ENCODE measurements around the gene TNFRSF17.

DNA sequence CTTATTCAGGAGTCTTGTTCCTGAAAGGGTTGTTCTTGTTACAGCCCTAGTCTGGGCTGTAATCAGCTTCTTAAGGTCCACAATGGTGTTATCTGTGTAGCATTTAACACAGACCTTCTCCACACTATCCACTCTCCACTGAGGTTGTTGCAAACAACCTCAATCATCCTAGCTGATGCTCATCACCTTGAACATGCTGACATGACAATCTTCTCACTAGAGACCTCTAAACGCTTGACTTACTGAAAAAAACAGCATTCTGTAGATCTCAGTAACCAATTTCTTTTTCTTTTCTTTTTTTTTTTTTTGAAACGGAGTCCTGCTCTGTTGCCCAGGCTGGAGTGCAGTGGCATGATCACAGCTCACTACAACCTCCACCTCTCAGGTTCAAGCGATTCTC lies 3.6 kb downstream of the TNFRSF17 start:
- TF ChIP-seq, protein P1, sequence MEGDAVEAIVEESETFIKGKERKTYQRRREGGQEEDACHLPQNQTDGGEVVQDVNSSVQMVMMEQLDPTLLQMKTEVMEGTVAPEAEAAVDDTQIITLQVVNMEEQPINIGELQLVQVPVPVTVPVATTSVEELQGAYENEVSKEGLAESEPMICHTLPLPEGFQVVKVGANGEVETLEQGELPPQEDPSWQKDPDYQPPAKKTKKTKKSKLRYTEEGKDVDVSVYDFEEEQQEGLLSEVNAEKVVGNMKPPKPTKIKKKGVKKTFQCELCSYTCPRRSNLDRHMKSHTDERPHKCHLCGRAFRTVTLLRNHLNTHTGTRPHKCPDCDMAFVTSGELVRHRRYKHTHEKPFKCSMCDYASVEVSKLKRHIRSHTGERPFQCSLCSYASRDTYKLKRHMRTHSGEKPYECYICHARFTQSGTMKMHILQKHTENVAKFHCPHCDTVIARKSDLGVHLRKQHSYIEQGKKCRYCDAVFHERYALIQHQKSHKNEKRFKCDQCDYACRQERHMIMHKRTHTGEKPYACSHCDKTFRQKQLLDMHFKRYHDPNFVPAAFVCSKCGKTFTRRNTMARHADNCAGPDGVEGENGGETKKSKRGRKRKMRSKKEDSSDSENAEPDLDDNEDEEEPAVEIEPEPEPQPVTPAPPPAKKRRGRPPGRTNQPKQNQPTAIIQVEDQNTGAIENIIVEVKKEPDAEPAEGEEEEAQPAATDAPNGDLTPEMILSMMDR (IDR thresholded peaks at IDR 0.05): no peak
- TF ChIP-seq MYBL2 (CRISPR knock-in tag; IDR thresholded peaks at IDR 0.05) (no peak), ATF2 (CRISPR knock-in tag; IDR thresholded peaks at IDR 0.05; ENCODE audit: borderline replicate concordance, low read depth) (no peak), FOXJ3 (CRISPR knock-in tag; IDR thresholded peaks at IDR 0.05; ENCODE audit: borderline replicate concordance) (no peak), AFF4 (CRISPR knock-in tag; IDR thresholded peaks at IDR 0.05; ENCODE audit: borderline replicate concordance) (no peak), GRHL2 (CRISPR knock-in tag; IDR thresholded peaks at IDR 0.05; ENCODE audit: insufficient replicate concordance, severe bottlenecking) (no peak), ETV6 (CRISPR knock-in tag; IDR thresholded peaks at IDR 0.05) (no peak)
- TF ChIP-seq, protein P2, sequence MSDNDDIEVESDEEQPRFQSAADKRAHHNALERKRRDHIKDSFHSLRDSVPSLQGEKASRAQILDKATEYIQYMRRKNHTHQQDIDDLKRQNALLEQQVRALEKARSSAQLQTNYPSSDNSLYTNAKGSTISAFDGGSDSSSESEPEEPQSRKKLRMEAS (CRISPR knock-in tag; IDR thresholded peaks at IDR 0.05): no peak
- TF ChIP-seq, protein P3, sequence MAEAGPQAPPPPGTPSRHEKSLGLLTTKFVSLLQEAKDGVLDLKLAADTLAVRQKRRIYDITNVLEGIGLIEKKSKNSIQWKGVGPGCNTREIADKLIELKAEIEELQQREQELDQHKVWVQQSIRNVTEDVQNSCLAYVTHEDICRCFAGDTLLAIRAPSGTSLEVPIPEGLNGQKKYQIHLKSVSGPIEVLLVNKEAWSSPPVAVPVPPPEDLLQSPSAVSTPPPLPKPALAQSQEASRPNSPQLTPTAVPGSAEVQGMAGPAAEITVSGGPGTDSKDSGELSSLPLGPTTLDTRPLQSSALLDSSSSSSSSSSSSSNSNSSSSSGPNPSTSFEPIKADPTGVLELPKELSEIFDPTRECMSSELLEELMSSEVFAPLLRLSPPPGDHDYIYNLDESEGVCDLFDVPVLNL (CRISPR knock-in tag; IDR thresholded peaks at IDR 0.05; ENCODE audit: borderline replicate concordance, low read depth): no peak
- TF ChIP-seq, protein P4, sequence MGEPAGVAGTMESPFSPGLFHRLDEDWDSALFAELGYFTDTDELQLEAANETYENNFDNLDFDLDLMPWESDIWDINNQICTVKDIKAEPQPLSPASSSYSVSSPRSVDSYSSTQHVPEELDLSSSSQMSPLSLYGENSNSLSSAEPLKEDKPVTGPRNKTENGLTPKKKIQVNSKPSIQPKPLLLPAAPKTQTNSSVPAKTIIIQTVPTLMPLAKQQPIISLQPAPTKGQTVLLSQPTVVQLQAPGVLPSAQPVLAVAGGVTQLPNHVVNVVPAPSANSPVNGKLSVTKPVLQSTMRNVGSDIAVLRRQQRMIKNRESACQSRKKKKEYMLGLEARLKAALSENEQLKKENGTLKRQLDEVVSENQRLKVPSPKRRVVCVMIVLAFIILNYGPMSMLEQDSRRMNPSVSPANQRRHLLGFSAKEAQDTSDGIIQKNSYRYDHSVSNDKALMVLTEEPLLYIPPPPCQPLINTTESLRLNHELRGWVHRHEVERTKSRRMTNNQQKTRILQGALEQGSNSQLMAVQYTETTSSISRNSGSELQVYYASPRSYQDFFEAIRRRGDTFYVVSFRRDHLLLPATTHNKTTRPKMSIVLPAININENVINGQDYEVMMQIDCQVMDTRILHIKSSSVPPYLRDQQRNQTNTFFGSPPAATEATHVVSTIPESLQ (CRISPR knock-in tag; IDR thresholded peaks at IDR 0.05): no peak
